DLD1 (cell line): ENCODE measurements around the gene FBXL12.
"Not testable (repeated sequence)": the region's sequence is repeated elsewhere in the genome, so short reads cannot be mapped to it uniquely, and the experiment has no call there.

Experiments used
- in situ Hi-C: cut with HindIII; loops from 2 replicates; pipeline ENCODE4 v1.10.0; 2017; ENCODE audit warnings: low sequenced_read_pairs

Gene FBXL12

DNA sequence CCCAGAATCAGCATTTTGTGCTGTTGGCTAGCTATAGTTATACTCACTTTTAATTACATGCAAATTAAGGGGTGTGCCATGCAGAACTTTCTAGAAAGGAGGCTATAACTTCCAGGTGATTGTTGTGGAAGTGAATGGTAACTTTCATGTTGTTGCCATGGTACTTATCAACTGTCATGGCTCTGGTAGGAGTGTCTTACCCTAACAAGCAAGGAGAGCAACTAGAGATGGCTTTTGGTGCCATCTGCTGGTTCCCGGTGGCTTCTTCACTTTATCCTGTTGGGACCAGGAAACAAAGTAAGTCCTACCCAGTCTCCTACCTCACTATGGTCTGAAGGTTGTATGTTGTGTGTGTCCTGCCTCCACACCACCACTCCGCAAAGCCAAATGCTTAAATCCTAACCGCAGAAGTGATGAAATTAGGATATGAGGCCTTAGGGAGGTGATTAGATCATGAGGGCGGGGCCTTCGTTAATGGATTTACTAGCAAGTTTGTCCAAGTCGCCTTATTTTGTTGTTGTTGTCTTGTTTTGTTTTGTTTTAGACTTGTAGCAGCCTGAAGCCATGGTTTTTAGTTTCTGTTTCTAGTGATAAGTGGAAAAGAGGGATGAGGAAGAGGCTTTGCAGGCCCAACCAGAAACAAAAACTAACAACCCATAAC is 22.6 kb downstream of the FBXL12 start:
- in situ Hi-C loops: no loop called here

DNA sequence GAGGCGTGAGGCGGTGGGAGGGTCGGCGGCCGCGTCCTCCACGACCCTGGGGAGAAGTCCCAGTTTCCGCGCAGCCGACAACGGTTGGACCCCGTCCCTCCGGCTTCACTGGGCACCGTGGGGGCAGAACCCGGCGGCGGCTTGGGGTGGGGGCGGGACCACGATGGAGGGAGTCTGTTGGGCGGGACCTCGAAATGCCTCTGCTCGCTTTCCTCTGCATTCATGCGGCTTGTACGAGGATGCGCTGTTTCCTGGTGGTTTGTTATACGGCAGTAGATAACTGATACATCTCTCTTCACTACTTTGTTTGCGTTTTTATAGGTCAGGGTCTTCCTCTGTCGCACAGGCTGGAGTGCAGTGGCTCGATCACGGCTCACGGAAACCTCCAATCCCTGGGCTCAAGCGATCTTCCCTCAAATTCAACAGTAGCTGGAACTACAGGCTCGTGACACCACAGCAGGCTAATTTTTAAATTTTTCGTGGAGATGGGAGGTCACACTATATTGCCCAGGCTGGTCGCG is 25.7 kb downstream of the FBXL12 start:
- in situ Hi-C loops: no loop called here

DNA sequence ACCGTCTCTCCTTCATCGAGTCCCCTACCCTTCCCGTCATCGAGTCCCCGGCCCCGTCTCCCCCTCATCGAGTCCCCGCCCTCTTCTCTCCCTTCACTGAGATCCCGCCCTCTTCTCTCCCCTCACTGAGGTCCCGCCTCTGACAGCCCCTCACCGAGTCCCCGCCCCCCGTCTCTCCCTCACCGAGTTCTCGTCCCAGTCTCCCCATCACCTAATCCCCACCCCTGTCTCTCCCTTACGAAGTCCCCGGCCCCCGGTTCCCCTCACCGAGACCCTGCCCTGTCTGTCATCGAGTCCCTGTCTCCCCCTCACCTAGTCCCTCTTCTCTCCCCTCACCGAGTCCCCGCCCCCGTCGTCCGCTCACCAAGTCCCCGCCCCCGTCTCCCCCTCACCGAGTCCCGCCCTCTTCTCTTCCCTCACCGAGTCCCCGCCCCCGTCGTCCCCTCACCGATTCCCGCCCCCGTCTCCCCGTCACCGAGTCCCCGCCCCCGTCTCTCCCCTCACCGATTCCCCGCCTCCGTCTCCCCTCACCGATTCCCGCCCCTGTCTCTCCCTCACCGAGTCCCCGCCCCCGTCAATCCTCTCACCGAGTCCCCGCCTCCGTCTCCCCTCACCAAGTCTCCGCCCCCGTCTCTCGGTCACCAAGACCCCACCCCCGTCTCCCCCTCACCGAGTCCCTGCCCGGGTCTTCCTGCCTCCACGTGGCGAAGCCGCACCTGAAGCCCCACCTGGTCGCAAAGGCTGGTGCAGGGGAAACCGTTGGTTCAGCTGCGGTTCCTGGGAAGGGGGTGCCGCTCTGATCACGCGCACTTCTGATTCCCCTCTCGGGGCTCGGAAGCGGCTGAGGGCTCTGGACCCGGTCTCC is 26.4 kb downstream of the FBXL12 start:
- in situ Hi-C loops: no loop called here

DNA sequence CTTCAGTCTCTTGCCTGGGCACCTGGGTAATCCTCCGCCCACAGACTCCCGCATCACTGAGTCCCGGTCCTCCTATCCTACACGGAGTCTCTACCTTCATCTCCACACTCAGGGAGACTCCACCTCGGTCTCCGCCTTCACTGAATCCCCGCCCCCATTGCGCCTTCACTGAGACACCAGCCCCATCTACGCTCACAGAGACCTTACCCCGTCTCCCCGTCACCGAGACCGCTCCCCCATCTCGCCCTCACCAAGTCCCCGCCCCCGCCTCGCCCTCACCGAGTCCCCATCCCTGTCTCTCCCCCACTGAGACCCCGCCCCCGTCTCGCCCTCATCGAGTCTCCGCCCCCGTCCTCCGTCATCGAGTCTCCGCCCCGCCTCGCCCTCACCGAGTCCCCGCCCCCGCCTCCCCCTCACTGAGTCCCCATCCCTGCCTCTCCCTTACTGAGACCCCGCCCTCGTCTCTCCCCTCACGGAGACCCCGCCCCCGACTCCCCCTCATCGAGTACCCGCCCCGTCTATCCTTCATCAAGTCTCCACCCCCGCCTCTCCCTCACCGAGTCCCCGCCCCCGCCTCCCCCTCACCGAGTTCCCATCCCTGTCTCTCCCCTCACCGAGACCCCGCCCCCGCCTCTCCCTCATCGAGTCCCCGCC is 27.2 kb downstream of the FBXL12 start:
- in situ Hi-C loops: no loop called here

DNA sequence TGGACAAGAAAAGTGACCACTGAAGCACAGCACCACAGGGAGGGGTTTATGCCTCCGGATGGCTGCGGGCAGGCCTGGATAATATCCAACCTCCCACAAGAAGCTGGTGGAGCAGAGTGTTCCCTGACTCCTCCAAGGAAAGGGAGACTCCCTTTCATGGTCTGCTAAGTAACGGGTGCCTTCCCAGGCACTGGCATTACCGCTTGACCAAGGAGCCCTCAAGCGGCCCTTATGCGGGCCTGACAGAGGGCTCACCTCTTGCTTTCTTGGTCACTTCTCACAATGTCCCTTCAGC is 27.9 kb downstream of the FBXL12 start:
- in situ Hi-C loops: not testable (repeated sequence)

DNA sequence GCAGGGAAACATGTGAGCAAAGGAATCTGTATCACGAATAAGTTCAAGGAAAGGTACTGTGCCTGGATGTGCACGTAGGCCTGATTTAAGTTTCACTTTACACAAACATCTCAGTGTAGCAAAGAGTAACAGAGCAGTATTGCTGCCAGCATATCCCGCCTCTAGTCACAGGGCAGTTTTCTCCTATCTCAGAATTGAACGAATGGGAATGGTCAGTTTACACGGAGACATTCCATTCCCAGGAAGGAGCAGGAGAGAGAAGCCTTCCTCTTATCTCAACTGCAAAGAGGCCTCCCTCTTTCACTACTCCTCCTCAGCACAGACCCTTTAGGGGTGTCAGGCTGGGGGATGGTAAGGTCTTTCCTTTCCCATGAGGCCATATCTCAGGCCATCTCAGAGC is 29.3 kb downstream of the FBXL12 start:
- in situ Hi-C loops: not testable (repeated sequence)

DNA sequence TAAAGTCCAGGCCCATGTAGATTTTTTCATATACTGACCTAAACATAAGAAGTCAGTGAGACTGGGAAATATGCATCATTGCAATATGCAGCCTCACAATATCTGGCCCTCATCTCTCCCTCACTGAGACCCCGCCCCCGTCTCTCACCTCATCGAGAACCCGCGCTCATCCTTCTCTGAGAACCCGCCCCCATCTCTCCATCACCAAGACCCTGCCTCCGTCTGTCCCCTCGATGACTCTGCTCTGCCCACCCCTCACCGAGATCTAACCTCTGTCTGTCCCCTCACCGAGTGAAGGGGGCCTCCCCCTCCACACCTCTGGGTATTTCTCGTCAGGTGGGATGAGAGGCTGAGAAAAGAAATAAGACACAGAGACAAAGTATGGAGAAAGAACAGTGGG is 29.8 kb downstream of the FBXL12 start:
- in situ Hi-C loops: no loop called here

DNA sequence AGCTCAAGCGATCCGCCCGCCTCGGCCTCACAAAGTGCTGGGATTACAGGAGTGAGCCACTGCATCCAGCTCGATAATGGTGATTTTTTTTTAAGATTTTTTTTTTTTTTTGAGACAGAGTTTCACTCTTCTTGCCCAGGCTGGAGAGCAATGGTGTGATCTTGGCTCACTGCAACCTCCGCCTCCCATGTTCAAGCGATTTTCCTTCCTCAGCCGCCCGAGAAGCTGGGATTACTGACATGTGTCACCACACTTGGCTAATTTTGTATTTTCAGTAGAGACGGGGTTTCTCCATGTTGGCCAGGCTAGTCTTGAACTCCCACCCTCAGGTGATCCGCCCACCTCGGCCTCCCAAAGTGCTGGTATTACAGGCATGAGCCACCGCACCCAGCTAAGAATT is 30.3 kb downstream of the FBXL12 start:
- in situ Hi-C loops: not testable (repeated sequence)

DNA sequence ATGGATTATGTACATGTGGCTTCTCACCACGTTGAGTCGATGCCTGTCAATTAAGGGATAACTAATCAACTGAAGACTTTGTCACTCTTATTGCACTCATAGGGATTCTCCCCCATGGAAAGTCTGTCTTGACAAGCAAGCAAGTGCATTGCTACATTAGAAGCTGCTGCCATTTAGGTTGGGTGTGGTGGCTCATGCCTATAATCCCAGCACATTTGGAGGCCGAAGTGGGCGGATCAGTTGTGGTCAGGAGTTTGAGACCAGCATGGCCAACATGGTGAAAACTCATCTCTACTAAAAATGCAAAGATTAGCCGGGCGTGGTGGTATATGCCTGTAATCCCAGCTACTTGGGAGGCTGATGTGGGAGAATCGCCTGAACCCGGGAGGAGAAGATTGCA is 32.1 kb downstream of the FBXL12 start:
- in situ Hi-C loops: no loop called here

DNA sequence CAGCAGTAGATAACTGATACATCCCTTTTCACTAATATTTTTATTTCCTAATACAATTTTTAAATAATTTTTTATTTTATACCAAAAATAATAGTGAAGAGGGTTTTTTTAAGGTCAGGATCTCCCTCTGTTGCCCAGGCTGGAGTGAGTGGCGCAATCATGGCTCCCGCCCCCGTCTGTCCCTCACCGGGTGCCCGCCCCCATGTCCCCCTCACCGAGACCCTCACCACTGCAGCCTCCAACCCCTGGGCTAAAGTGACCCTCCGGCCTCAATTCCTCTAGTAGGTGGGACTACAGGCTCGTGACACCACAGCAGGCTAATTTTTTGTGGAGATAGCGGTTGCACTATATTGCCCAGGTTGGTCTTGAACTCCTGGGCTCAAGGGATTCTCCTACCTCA is 32.5 kb downstream of the FBXL12 start:
- in situ Hi-C loops: no loop called here

DNA sequence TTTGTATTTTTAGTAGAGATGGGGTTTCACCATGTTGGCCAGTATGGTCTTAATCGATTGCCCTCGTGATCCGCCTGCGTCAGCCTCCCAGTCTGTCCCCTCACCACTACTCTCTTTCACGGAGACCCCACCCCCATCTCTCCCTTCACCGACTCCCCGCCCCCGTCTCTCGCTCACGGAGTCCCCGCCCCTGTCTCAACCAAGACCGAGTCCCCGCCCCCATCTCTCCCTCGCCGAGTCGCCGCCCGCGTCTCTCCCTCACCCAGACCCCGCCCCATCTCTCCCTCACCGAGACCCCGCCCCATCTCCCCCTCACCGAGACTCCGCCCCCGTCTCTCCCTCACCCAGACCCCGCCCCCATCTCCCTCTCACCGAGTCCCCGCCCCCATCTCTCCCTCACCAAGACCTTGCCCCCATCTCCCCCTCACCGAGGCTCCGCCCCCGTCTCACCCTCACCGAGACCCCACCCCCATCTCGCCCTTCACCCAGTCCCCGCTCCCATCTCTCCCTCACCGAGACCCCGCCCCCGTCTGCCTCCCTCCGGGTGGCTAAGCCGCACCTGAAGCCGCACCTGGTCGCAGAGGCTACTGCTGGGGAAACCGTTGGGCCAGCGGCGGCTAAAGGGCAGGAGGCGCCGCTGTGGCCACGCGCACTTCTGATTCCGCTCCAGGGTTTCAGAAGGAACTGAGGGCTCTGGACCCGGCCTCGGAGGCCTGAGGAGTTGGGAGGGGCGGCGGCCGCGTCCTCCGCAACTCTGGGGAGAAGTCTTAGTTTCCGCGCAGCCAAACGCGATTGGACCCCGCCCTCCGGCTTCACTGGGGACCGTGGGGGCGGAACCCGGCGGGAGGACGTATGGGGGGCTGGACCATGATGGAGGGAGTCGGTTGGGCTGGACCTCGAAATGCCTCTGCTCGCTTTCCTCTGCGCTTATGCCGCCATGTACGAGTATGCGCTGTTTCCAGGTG is 33.2 kb downstream of the FBXL12 start:
- in situ Hi-C loops: no loop called here

DNA sequence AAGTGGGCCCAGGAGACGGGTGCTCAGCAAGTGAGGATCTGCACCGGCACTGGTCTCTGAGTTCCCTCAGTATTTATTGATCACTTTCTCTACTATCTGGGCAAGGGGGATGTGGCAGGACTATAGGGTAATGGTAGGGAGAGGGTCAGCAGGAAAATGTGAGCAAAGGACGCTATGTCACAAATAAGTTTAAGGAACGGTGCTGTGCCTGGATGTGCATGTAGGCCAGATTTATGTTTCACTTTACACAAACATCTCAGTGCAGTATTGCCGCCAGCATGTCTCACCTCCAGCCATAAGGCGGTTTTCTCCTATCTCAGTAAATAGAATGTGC is 34.7 kb downstream of the FBXL12 start:
- in situ Hi-C loops: not testable (repeated sequence)

DNA sequence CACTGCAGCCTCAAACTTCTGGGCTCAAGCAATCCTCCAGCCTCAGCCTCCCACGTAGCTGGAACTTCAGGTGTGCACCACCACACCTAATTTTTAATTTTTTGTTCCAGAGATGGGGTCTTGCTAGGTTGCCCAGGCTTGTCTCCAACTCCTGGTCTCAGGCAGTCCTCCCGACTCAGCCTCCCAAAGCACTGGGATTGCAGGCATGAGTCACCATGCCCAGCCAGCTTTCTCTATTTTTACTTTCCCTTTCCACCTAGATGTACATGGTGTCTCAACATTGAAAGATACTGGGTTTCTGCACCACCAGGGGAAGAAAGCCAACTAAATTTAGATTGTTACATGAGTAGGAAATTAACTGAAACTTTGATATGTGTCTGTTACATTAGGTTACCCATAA is 36.5 kb downstream of the FBXL12 start:
- in situ Hi-C loops: no loop called here

DNA sequence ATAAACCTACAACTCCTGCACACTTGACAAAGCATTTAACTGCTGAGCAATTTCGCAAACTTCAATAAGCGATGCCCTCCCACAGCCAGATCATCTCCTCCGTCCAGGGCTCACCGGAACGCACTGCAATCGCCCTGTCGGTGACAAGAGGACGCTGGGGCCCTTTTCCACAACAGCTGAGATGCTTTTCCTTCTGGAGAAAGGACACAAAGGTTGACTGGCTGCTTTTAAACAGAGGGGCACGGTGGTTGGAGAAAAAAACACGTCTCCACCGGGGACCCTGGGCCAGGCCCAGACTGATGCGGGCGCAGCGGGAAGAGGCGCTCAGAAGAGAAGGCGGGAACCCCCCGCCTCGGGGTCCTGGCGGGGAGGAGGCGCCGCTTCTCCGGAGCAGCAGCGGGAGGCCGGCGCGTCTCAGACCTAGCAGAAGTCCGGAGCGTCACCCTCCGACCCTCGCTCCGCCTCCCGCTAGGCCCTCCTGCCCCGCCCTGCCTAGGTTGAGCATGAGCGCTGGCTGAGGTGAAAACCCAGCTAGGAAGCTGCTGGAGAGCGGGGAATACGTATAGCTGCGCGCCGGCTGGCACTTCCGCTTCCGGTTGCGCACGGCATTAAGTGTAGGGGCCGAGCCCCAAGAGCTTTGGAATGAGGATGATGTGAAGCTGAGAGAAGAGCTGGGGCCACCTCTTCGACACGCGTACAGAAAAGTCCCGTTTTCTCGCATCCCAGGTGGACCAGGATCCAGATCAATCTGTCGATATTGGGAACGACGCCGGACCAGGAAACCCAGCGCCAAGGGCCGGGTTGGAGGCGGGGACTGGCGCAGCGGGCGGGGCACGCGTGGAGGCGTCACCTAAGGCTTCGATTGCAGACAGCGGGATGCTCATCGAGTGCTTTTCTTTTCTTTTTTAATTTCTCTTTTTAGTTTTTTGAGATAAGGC is 50.4 kb downstream of the FBXL12 start, which contains the start of gene ZNF846:
ZNF846 (minus strand) TSS at position 564 of the 938 bp plus-strand sequence. CDS start 3,788 bp downstream, outside the sequence.
- in situ Hi-C loops: no loop called here
